ENCODE measurements around the gene C3.

C3 gene

DNA sequence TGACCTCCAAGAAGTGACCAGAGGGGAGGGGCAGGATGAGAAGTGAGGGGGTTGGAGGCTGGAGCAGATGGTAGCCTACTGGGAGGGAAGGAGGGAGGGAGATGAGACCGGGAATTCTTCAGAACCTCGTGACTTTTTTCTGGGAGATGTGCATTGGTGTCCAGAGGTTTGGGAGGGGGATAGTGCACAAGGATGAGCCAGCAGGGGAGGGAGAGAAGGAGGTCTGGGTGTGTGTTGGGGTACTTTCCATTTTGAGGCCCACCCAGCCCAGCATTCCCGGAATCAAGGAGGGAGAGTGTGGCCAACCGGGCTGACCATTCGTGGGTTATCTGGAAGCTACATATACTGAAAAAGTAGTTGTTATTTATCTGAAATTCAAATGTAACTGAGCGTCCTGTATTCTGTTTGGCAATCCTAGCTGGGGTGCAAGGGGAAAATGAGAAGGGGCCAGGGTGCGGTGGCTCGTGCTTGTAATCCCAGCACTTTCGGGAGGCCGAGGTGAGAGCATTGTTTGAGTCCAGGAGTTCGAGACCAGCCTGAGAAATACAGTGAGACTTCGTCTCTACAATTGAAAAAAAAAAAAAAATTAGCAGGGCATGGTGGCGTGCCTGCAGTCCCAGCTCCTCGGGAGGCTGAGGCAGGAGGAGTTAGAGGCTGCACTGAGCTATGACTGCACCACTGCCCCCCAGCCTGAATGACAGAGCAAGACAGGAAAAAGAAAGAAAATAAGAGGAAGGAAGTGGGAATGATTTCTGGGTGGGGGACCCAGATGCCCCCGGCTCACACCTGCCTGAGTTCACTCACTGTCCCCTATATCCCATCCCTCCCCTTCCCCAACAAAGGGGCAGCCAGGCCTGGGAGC, 4.4 kb upstream of the C3 start:
- in situ Hi-C loops (cut with MboI; ENCODE audit: low sequenced_read_pairs, unreplicated experiment), result no loop called here
- TF ChIP-seq, protein P1, sequence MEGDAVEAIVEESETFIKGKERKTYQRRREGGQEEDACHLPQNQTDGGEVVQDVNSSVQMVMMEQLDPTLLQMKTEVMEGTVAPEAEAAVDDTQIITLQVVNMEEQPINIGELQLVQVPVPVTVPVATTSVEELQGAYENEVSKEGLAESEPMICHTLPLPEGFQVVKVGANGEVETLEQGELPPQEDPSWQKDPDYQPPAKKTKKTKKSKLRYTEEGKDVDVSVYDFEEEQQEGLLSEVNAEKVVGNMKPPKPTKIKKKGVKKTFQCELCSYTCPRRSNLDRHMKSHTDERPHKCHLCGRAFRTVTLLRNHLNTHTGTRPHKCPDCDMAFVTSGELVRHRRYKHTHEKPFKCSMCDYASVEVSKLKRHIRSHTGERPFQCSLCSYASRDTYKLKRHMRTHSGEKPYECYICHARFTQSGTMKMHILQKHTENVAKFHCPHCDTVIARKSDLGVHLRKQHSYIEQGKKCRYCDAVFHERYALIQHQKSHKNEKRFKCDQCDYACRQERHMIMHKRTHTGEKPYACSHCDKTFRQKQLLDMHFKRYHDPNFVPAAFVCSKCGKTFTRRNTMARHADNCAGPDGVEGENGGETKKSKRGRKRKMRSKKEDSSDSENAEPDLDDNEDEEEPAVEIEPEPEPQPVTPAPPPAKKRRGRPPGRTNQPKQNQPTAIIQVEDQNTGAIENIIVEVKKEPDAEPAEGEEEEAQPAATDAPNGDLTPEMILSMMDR (IDR thresholded peaks at IDR 0.05; ENCODE audit: borderline replicate concordance, control extremely low read depth, extremely low read depth, insufficient read depth, missing control alignments), result no peak
- DNase-seq (ENCODE audit: low spot score), result no peak

DNA sequence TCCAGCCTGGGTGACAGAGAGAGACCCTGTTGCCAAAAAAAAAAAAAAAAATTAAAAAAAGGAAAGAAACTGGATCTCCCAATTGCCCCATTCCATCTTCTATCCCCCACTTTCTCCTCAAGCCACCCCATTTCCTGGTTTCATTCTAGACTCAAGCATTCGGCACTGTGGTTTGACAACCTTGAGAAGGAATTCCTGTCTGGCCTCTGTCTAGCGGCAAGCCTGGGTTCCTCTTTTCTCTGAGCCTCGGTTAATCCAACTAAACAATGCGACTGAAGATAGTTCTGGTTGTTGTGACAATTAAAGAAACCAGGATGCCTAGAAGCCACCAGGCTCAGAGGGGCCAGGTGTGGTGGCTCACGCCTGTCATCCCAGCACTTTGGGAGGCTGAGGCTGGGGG, 3.3 kb upstream of the C3 start:
- TF ChIP-seq, protein P1 (IDR thresholded peaks at IDR 0.05; ENCODE audit: borderline replicate concordance, control extremely low read depth, extremely low read depth, insufficient read depth, missing control alignments), result no peak
- in situ Hi-C loops (cut with MboI; ENCODE audit: low sequenced_read_pairs, unreplicated experiment), result no loop called here
- DNase-seq (ENCODE audit: low spot score), result no peak

DNA sequence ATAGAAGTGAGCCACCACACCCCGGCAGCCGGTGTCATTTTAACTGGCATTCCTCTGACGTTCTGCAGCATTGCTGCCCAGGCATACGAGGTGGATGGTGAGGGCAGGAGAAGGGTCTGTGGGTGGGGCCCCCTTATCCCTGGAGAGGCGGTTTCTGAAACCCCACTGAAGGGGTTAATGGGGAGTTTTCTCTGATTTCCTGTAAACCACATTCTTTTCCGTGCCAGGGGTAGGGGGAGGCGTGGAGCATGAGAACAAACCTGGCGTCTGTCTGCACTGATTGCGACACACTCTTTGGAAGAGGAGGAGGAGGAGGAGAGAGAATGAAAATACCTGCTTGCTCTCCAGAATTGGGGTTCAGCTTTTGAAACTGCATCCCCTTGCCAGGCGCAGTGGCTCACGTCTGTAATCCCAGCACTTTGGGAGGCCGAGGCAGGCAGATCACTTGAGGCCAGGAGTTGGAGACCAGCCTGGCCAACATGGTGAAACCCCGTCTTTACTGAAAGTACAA, 2.7 kb upstream of the C3 start:
- no peak for DNase-seq (ENCODE audit: low spot score)
- in situ Hi-C loops (cut with MboI; ENCODE audit: low sequenced_read_pairs, unreplicated experiment), result no loop called here
- TF ChIP-seq, protein P1 (IDR thresholded peaks at IDR 0.05; ENCODE audit: borderline replicate concordance, control extremely low read depth, extremely low read depth, insufficient read depth, missing control alignments), result no peak

DNA sequence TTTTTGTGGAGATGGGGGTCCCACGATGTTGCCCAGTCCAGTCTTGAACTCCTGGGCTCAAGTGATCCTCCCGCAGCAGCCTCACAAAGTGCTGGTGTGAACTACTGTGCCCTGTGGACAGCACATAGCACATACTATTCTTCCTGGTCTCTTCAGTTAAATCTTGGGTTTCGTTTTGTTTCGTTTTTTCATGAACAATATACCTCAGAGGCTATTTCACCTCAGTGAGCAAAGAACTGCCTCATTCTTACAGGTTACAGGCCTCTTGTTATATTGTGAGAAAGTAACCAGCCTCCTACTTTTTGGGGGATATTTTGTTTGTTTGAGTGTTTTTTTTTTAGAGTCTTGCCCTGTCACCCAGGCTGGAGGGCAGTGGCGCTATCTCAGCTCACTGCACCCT, 1.3 kb upstream of the C3 start:
- TF ChIP-seq, protein P1 (IDR thresholded peaks at IDR 0.05; ENCODE audit: borderline replicate concordance, control extremely low read depth, extremely low read depth, insufficient read depth, missing control alignments), result no peak
- in situ Hi-C loops (cut with MboI; ENCODE audit: low sequenced_read_pairs, unreplicated experiment), result no loop called here
- DNase-seq (ENCODE audit: low spot score), result peak; percentile 78

GRCh38 chr19:6721138-6721474, 656 bp upstream of the C3 start:
- TF ChIP-seq, protein P1 (IDR thresholded peaks at IDR 0.05; ENCODE audit: borderline replicate concordance, control extremely low read depth, extremely low read depth, insufficient read depth, missing control alignments), result no peak
- in situ Hi-C loops (cut with MboI; ENCODE audit: low sequenced_read_pairs, unreplicated experiment), result no loop called here
- DNase-seq (ENCODE audit: low spot score), result no peak

DNA sequence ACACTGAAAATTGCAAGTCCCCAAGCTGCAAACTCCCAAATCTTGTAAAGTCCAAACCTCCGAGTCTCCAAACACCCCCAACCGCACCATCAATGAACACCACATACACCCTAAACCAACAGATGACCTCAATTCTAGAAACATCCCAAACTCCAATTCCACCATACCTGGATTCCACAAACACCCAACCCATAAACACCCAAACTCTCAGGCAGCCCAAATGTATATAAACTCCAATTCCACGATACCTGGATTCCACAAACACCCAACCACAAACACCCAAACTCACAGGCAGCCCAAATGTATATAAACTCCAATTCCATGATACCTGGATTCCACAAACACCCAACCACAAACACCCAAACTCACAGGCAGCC, 470 bp downstream of the C3 start:
- in situ Hi-C loops (cut with MboI; ENCODE audit: low sequenced_read_pairs, unreplicated experiment), result no loop called here
- TF ChIP-seq, protein P1 (IDR thresholded peaks at IDR 0.05; ENCODE audit: borderline replicate concordance, control extremely low read depth, extremely low read depth, insufficient read depth, missing control alignments), result no peak
- no peak for DNase-seq (ENCODE audit: low spot score)
